Suprapubic skin (tissue), 3 donors: ENCODE data around the gene CTNNA2.

ENCODE experiments used
- CTCF ChIP-seq, 2 donors: fragments of 200-600 bp in 1 of 2; fragments of 450-650 bp in 1 of 2; sonication (generic) in 1 of 2; IDR thresholded peaks; one replicate each; pipeline ENCODE4 v1.5.1; 2016 to 2019; ENCODE audit warnings: antibody characterized with exemption in 2 of 2, mild to moderate bottlenecking in 1 of 2, moderate library complexity in 1 of 2
- EP300 ChIP-seq: sonication (generic); formaldehyde crosslinking; IDR thresholded peaks from one replicate; pipeline ENCODE4 v1.6.1; 2017; ENCODE audit warnings: antibody characterized with exemption

GRCh38 chr2:80490964-80491363 is 978.1 kb downstream of the CTNNA2 start:
- TF ChIP-seq CTCF (IDR thresholded peaks at IDR 0.05) (no peak), EP300 (no peak)
